Measurements from ENCODE around the gene SYNE1. TPM values are rescaled to one million over a fixed set of nuclear protein-coding genes. Genes with fewer than 3 reads are reported as not detected.
A peak's percentile ranks its signal among the peaks of the same experiment; 100 is the strongest.
"Not testable (repeated sequence)": the region's sequence is repeated elsewhere in the genome, so short reads cannot be mapped to it uniquely, and the experiment has no call there.

The SYNE1 gene
- total RNA-seq, 3 donors from 2014 or later (not counting 1 experiment from before 2014, with no cell fraction given), result 489 to 570 (median 498) TPM

GRCh38 chr6:152503546-152503945 lies 133.6 kb downstream of the SYNE1 start:
- no peaks in the 10 kb centered on the region for H3K27me3 ChIP-seq (ENCODE audit: control insufficient read depth, insufficient read depth, low read length)
- Mint-ChIP-seq H3K9me3 (no peaks in the 10 kb centered on the region), H3K27me3 (ENCODE audit: low read depth in 2 of 2) (no peaks in the 10 kb centered on the region), H3K27ac (peak overlapping the region in 1 of 2 donors; percentile 31), H3K4me1 (no peaks in the 10 kb centered on the region), H3K36me3 (peaks cover 9% of the 10 kb centered on the region), H3K4me3 (no peak overlapping the region)
- DNase-seq (no peak), ATAC-seq (no peak)
- H3K36me3 ChIP-seq (ENCODE audit: control insufficient read depth, insufficient read depth, low read length), result peaks cover 24% of the 10 kb centered on the region
- intact Hi-C loops (cut with micrococcal nuclease), result no loop called here
- H3K9me3 ChIP-seq (ENCODE audit: control insufficient read depth, insufficient read depth, low read length), result no peaks in the 10 kb centered on the region
- H3K4me3 ChIP-seq (ENCODE audit: low read length), result no peak overlapping the region
- TF ChIP-seq, protein P1, sequence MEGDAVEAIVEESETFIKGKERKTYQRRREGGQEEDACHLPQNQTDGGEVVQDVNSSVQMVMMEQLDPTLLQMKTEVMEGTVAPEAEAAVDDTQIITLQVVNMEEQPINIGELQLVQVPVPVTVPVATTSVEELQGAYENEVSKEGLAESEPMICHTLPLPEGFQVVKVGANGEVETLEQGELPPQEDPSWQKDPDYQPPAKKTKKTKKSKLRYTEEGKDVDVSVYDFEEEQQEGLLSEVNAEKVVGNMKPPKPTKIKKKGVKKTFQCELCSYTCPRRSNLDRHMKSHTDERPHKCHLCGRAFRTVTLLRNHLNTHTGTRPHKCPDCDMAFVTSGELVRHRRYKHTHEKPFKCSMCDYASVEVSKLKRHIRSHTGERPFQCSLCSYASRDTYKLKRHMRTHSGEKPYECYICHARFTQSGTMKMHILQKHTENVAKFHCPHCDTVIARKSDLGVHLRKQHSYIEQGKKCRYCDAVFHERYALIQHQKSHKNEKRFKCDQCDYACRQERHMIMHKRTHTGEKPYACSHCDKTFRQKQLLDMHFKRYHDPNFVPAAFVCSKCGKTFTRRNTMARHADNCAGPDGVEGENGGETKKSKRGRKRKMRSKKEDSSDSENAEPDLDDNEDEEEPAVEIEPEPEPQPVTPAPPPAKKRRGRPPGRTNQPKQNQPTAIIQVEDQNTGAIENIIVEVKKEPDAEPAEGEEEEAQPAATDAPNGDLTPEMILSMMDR (IDR thresholded peaks at IDR 0.05), result no peak
- WGBS (ENCODE audit: insufficient coverage), result 80% methylated on average over 1 of the region's 3 CpGs
- no peaks in the 10 kb centered on the region for H3K4me1 ChIP-seq (ENCODE audit: control insufficient read depth, insufficient read depth, low read length)
- no peak overlapping the region for H3K27ac ChIP-seq (ENCODE audit: low read length)

DNA sequence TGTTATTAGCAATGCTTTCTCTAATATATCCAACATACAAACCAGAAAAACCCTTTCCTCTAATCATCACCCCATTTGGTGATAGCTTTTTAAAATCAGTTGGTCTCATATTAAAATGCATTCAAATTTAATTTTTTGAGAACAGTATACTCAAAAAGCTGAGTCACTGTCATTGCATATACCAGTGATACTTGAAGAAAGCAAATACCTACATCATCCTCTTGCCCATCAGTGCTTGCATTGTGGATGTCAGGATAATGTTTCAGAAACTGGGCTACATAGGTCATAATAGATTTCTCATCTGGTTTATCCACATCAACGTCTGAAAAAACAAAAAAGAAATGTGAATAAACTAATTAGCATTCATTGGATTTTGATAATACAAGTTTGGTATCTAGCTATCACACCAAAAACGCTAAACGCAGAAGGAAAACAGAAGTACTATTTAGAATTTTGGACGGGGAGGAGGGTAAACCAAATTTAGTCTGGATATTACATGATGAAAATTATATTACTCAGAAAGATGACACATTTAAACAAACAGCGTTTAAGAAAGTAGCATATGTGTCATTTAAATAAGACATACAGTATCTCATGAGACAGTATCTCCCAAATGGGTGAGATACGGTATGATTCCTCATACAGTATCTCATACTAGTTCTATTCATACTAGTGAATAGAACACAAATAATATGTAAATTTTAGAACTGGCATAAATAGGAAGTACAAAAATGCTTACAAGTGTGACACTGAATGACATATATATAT lies 134.6 kb downstream of the SYNE1 start:
- Histone ChIP-seq H3K4me3 (ENCODE audit: low read length) (no peak overlapping the region), H3K4me1 (ENCODE audit: control insufficient read depth, insufficient read depth, low read length) (no peaks in the 10 kb centered on the region), H3K27ac (ENCODE audit: low read length) (no peak overlapping the region), H3K9me3 (ENCODE audit: control insufficient read depth, insufficient read depth, low read length) (no peaks in the 10 kb centered on the region), H3K36me3 (ENCODE audit: control insufficient read depth, insufficient read depth, low read length) (peaks cover 20% of the 10 kb centered on the region), H3K27me3 (ENCODE audit: control insufficient read depth, insufficient read depth, low read length) (no peaks in the 10 kb centered on the region)
- ATAC-seq, result no peak
- no CpG with 5 or more reads among the region's 6 CpGs for WGBS (ENCODE audit: insufficient coverage)
- H3K4me3 Mint-ChIP-seq, result no peak overlapping the region
- H3K27ac Mint-ChIP-seq, result no peak overlapping the region
- H3K4me1 Mint-ChIP-seq, result no peaks in the 10 kb centered on the region
- TF ChIP-seq, protein P1 (IDR thresholded peaks at IDR 0.05), result no peak
- H3K9me3 Mint-ChIP-seq, result no peaks in the 10 kb centered on the region
- no peaks in the 10 kb centered on the region for H3K27me3 Mint-ChIP-seq (ENCODE audit: low read depth in 2 of 2)
- peaks cover 9% of the 10 kb centered on the region for H3K36me3 Mint-ChIP-seq
- intact Hi-C loops (cut with micrococcal nuclease), result no loop called here
- no peak for DNase-seq

- no peak for DNase-seq
- no peak overlapping the region for H3K27ac Mint-ChIP-seq
- H3K27me3 Mint-ChIP-seq (ENCODE audit: low read depth in 2 of 2), result no peaks in the 10 kb centered on the region
- H3K36me3 Mint-ChIP-seq, result peaks cover 2% of the 10 kb centered on the region
- Histone ChIP-seq H3K36me3 (ENCODE audit: control insufficient read depth, insufficient read depth, low read length) (peaks cover 20% of the 10 kb centered on the region), H3K27me3 (ENCODE audit: control insufficient read depth, insufficient read depth, low read length) (no peaks in the 10 kb centered on the region), H3K27ac (ENCODE audit: low read length) (no peak overlapping the region), H3K4me1 (ENCODE audit: control insufficient read depth, insufficient read depth, low read length) (no peaks in the 10 kb centered on the region), H3K9me3 (ENCODE audit: control insufficient read depth, insufficient read depth, low read length) (no peaks in the 10 kb centered on the region), H3K4me3 (ENCODE audit: low read length) (no peak overlapping the region)
- TF ChIP-seq, protein P1 (IDR thresholded peaks at IDR 0.05), result no peak
- no peak overlapping the region for H3K4me3 Mint-ChIP-seq
- intact Hi-C loops (cut with micrococcal nuclease), result no loop called here
- no peak for ATAC-seq
- H3K9me3 Mint-ChIP-seq, result no peaks in the 10 kb centered on the region
- no CpG with 5 or more reads among the region's 2 CpGs for WGBS (ENCODE audit: insufficient coverage)
- H3K4me1 Mint-ChIP-seq, result no peaks in the 10 kb centered on the region
Measured at GRCh38 chr6:152499931-152500330, 137.2 kb downstream of the SYNE1 start.

GRCh38 chr6:152496731-152497130 lies 140.4 kb downstream of the SYNE1 start:
- intact Hi-C loops (cut with micrococcal nuclease), result no loop called here
- TF ChIP-seq, protein P1 (IDR thresholded peaks at IDR 0.05), result no peak
- no peak overlapping the region for H3K4me3 Mint-ChIP-seq
- 94% methylated on average over 5 of the region's 5 CpGs for WGBS (ENCODE audit: insufficient coverage)
- no peaks in the 10 kb centered on the region for H3K9me3 ChIP-seq (ENCODE audit: control insufficient read depth, insufficient read depth, low read length)
- H3K27me3 ChIP-seq (ENCODE audit: control insufficient read depth, insufficient read depth, low read length), result no peaks in the 10 kb centered on the region
- H3K36me3 Mint-ChIP-seq, result no peaks in the 10 kb centered on the region
- H3K4me3 ChIP-seq (ENCODE audit: low read length), result no peak overlapping the region
- H3K4me1 ChIP-seq (ENCODE audit: control insufficient read depth, insufficient read depth, low read length), result no peaks in the 10 kb centered on the region
- ATAC-seq (no peak), DNase-seq (no peak)
- H3K9me3 Mint-ChIP-seq, result no peaks in the 10 kb centered on the region
- peak overlapping the region in 1 of 2 donors; percentile 4 for H3K27ac Mint-ChIP-seq
- peaks cover 11% of the 10 kb centered on the region for H3K36me3 ChIP-seq (ENCODE audit: control insufficient read depth, insufficient read depth, low read length)
- H3K27ac ChIP-seq (ENCODE audit: low read length), result no peak overlapping the region
- H3K4me1 Mint-ChIP-seq, result no peaks in the 10 kb centered on the region
- no peaks in the 10 kb centered on the region for H3K27me3 Mint-ChIP-seq (ENCODE audit: low read depth in 2 of 2)

GRCh38 chr6:152495456-152495855 lies 141.7 kb downstream of the SYNE1 start:
- H3K36me3 ChIP-seq (ENCODE audit: control insufficient read depth, insufficient read depth, low read length); H3K4me1 Mint-ChIP-seq; H3K9me3 ChIP-seq (ENCODE audit: control insufficient read depth, insufficient read depth, low read length); ATAC-seq; H3K27me3 ChIP-seq (ENCODE audit: control insufficient read depth, insufficient read depth, low read length); H3K4me3 Mint-ChIP-seq; H3K27ac Mint-ChIP-seq; H3K4me1 ChIP-seq (ENCODE audit: control insufficient read depth, insufficient read depth, low read length); H3K27me3 Mint-ChIP-seq (ENCODE audit: low read depth in 2 of 2); intact Hi-C loops (cut with micrococcal nuclease); DNase-seq; H3K27ac ChIP-seq (ENCODE audit: low read length); H3K4me3 ChIP-seq (ENCODE audit: low read length); H3K36me3 Mint-ChIP-seq; H3K9me3 Mint-ChIP-seq: not testable (repeated sequence)
- WGBS (ENCODE audit: insufficient coverage), result 95% methylated on average over 6 of the region's 6 CpGs

Data from natural killer cell (primary cell).